HepG2 (cell line): ENCODE measurements around the gene CCNQ. TPM values are rescaled to one million over a fixed set of nuclear protein-coding genes. Genes with fewer than 3 reads are reported as not detected.

Experiments
- ATM ChIP-seq: fragments of 450-650 bp; IDR thresholded peaks from 2 replicates; pipeline ENCODE4 v1.7.1; 2017; ENCODE audit warnings: mild to moderate bottlenecking, borderline replicate concordance
- EEA1 ChIP-seq: sonication (generic); formaldehyde crosslinking; IDR thresholded peaks from 2 replicates; pipeline ENCODE4 v1.5.1; 2020; ENCODE audit warnings: mild to moderate bottlenecking, missing genetic modification reagents, borderline replicate concordance
- EP300 ChIP-seq, 3 experiments: sonication (generic) in 1 of 3; formaldehyde crosslinking in 1 of 3; IDR thresholded peaks; 2 replicates each; pipeline versions ENCODE4 v1.5.1 to v1.6.1; 2011 to 2020; ENCODE audit warnings: low read depth in 2 of 3, low read length in 2 of 3, borderline replicate concordance in 1 of 3, improper control_type of control experiment in 1 of 3, mild to moderate bottlenecking in 1 of 3, missing genetic modification reagents in 1 of 3, moderate library complexity in 1 of 3
- ETV5 ChIP-seq: IDR thresholded peaks from 2 replicates; pipeline ENCODE4 v1.6.1; 2018; ENCODE audit warnings: missing biosample characterization, missing genetic modification reagents, inconsistent platforms, borderline replicate concordance
- GFI1 ChIP-seq: sonication (generic); formaldehyde crosslinking; IDR thresholded peaks from 2 replicates; pipeline ENCODE4 v1.5.0; 2020; ENCODE audit warnings: missing genetic modification reagents, mild to moderate bottlenecking, borderline replicate concordance
- HNF4A ChIP-seq: sonication (generic); formaldehyde crosslinking; IDR thresholded peaks from 2 replicates; pipeline ENCODE4 v1.4.0; 2020; ENCODE audit warnings: missing genetic modification reagents
- KDM5A ChIP-seq: fragments of 200-600 bp; sonication (generic); IDR thresholded peaks from 2 replicates; pipeline ENCODE4 v1.7.0; 2018; ENCODE audit warnings: antibody characterized with exemption, mild to moderate bottlenecking, low read length, borderline replicate concordance
- MTF2 ChIP-seq: sonication (generic); formaldehyde crosslinking; IDR thresholded peaks from 2 replicates; pipeline ENCODE4 v1.5.0; 2020; ENCODE audit warnings: missing genetic modification reagents, borderline replicate concordance
- PHB2 ChIP-seq: fragments of 450-650 bp; IDR thresholded peaks from 2 replicates; pipeline ENCODE4 v1.6.1; 2018; ENCODE audit not compliant: partially characterized antibody
- RFX5 ChIP-seq: IDR thresholded peaks from 2 replicates; pipeline ENCODE4 v1.6.1; 2011; ENCODE audit warnings: low read depth, low read length, improper control_type of control experiment
- SKI ChIP-seq: fragments of 450-650 bp; IDR thresholded peaks from one replicate; pipeline ENCODE4 v1.6.1; 2018; ENCODE audit warnings: mild to moderate bottlenecking; ENCODE audit not compliant: partially characterized antibody
- SRSF9 ChIP-seq: fragments of 200-400 bp; formaldehyde crosslinking; IDR thresholded peaks from 2 replicates; pipeline ENCODE4 v1.6.1; 2018; ENCODE audit warnings: borderline replicate concordance, mild to moderate bottlenecking, low read depth, low read length; ENCODE audit not compliant: insufficient read depth, poor library complexity, severe bottlenecking
- ZC3H13 ChIP-seq: sonication (generic); formaldehyde crosslinking; IDR thresholded peaks from 2 replicates; pipeline ENCODE4 v1.8.1; 2023; ENCODE audit warnings: mild to moderate bottlenecking, missing genetic modification reagents, moderate library complexity
- ZMAT3 ChIP-seq: sonication (generic); formaldehyde crosslinking; conservative IDR thresholded peaks from 2 replicates; pipeline ENCODE4 v1.7.0; 2021; ENCODE audit warnings: missing genetic modification reagents
- ZNF367 ChIP-seq: sonication (generic); formaldehyde crosslinking; IDR thresholded peaks from 2 replicates; pipeline ENCODE4 v1.4.0; 2020; ENCODE audit warnings: missing genetic modification reagents, borderline replicate concordance
- ZNF510 ChIP-seq: sonication (generic); formaldehyde crosslinking; IDR thresholded peaks from 2 replicates; pipeline ENCODE4 v1.4.0; 2020; ENCODE audit warnings: low read depth, mild to moderate bottlenecking, missing genetic modification reagents
- polyA plus RNA-seq, 8 experiments: library from polyadenylated mRNA; depleted of rRNA in 3 of 8; stranded (reverse) in 7 of 8; unstranded in 1 of 8; fragments of >200 nt; fragmentation: Illumina TruSeq in 4 of 8; extraction: Trizol in 4 of 8; gene quantifications; 2 replicates each; pipeline versions ENCODE4 v1.2.1 to v1.2.3, GENCODE V29; 2011 to 2016; ENCODE audit warnings: low read depth in 4 of 8, missing spikeins in 1 of 8, mixed read lengths in 1 of 8; ENCODE audit not compliant: insufficient read depth in 1 of 8
- total RNA-seq, 5 experiments: library from RNA; depleted of rRNA; stranded (reverse); fragments of >200 nt; fragmentation: Illumina TruSeq; extraction: Trizol; gene quantifications; 2 replicates each; pipeline ENCODE4 v1.2.3, GENCODE V29; 2016; ENCODE audit warnings: low read depth in 1 of 5
- TF ChIP-seq, protein P1 (sequence below): sonication (generic); formaldehyde crosslinking; IDR thresholded peaks from 2 replicates; pipeline ENCODE4 v1.8.0; 2022; ENCODE audit warnings: low read depth, missing genetic modification reagents
- TF ChIP-seq, protein P2 (sequence below): sonication (generic); formaldehyde crosslinking; IDR thresholded peaks from 2 replicates; pipeline ENCODE4 v1.8.1; 2022; ENCODE audit warnings: low read depth, mild to moderate bottlenecking, missing genetic modification reagents
- TF ChIP-seq, protein P3 (sequence below): sonication (generic); formaldehyde crosslinking; IDR thresholded peaks from 2 replicates; pipeline ENCODE4 v1.5.0; 2020; ENCODE audit warnings: missing genetic modification reagents
- TF ChIP-seq, protein P4 (sequence below): sonication (generic); formaldehyde crosslinking; IDR thresholded peaks from 2 replicates; pipeline ENCODE4 v1.5.1; 2020; ENCODE audit warnings: mild to moderate bottlenecking, missing genetic modification reagents

Gene CCNQ
- total and polyA plus RNA-seq, 2 of the 13 experiments (the other 11 are each of a cell fraction or from before 2014, with no cell fraction given): 15.0 to 25.5 TPM

DNA sequence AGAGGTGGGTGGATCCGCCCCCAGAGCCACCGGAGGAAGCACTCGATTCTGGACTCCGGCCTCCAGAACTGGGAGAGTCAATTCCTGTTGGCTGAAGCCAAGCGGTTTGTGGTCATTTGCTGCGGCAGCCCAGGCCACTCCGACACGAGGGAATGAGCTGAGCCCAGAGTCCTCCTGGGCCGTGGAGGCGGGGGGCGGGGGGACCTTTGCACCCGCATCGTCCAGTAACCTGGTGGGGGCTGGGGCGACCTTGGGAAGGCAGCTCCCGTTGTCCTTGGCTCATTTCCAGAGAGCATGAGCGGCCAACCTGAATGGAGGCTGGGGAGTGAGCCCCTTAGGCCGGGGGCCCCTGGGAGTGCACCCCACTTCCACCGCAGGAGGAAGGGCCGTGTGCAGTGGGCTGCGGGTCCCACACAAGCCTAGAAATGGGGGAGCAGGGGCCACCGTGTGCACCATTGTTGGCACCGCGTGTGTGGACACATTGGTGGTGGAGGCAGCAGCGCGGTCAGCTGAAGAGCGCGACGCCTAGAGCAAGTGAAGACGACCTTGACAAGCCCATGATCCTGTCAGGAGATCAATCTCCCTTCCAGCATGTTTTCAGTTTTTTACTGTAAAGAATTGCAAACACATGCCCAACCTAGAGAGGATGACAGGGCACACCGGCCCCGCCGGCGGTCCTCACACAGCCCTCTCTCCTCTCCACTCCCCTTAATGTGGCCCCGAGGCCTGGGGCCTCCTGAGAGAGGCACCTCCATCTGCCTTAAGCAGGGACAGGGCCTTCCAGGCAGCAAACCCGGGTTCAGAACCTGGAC, 28.1 kb upstream of the CCNQ start (continued):
- TF ChIP-seq HNF4A (CRISPR knock-in tag) (peak; percentile 90), MTF2 (CRISPR knock-in tag) (no peak), EEA1 (no peak), SRSF9 (no peak), ZMAT3 (CRISPR knock-in tag) (no peak), ZNF367 (no peak), PHB2 (no peak), RFX5 (no peak), KDM5A (no peak), ZC3H13 (CRISPR knock-in tag) (no peak; the same call in 1 of the 2 replicates), ETV5 (CRISPR knock-in tag) (peak; percentile 28; the same call in 1 of the 2 replicates), SKI (no peak), ATM (no peak), GFI1 (CRISPR knock-in tag) (no peak), ZNF510 (no peak), EP300 (IDR thresholded peaks at IDR 0.05; ENCODE audit: low read depth in 2 of 2, low read length in 2 of 2) (no peak; a peak in 2 of 4 replicates), EP300 (CRISPR knock-in tag; IDR thresholded peaks at IDR 0.05; ENCODE audit: borderline replicate concordance) (peak; percentile 60; the same call in 1 of the 2 replicates)
- TF ChIP-seq, protein P1, sequence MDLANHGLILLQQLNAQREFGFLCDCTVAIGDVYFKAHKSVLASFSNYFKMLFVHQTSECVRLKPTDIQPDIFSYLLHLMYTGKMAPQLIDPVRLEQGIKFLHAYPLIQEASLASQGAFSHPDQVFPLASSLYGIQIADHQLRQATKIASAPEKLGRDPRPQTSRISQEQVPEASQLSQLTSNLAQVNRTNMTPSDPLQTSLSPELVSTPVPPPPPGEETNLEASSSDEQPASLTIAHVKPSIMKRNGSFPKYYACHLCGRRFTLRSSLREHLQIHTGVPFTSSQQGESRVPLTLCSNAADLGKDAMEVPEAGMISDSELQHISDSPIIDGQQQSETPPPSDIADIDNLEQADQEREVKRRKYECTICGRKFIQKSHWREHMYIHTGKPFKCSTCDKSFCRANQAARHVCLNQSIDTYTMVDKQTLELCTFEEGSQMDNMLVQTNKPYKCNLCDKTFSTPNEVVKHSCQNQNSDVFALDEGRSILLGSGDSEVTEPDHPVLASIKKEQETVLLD: no peak
- TF ChIP-seq, protein P2, sequence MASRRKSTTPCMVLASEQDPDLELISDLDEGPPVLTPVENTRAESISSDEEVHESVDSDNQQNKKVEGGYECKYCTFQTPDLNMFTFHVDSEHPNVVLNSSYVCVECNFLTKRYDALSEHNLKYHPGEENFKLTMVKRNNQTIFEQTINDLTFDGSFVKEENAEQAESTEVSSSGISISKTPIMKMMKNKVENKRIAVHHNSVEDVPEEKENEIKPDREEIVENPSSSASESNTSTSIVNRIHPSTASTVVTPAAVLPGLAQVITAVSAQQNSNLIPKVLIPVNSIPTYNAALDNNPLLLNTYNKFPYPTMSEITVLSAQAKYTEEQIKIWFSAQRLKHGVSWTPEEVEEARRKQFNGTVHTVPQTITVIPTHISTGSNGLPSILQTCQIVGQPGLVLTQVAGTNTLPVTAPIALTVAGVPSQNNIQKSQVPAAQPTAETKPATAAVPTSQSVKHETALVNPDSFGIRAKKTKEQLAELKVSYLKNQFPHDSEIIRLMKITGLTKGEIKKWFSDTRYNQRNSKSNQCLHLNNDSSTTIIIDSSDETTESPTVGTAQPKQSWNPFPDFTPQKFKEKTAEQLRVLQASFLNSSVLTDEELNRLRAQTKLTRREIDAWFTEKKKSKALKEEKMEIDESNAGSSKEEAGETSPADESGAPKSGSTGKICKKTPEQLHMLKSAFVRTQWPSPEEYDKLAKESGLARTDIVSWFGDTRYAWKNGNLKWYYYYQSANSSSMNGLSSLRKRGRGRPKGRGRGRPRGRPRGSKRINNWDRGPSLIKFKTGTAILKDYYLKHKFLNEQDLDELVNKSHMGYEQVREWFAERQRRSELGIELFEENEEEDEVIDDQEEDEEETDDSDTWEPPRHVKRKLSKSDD (CRISPR knock-in tag): no peak
- TF ChIP-seq, protein P3, sequence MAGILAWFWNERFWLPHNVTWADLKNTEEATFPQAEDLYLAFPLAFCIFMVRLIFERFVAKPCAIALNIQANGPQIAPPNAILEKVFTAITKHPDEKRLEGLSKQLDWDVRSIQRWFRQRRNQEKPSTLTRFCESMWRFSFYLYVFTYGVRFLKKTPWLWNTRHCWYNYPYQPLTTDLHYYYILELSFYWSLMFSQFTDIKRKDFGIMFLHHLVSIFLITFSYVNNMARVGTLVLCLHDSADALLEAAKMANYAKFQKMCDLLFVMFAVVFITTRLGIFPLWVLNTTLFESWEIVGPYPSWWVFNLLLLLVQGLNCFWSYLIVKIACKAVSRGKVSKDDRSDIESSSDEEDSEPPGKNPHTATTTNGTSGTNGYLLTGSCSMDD (CRISPR knock-in tag): no peak
- TF ChIP-seq, protein P4, sequence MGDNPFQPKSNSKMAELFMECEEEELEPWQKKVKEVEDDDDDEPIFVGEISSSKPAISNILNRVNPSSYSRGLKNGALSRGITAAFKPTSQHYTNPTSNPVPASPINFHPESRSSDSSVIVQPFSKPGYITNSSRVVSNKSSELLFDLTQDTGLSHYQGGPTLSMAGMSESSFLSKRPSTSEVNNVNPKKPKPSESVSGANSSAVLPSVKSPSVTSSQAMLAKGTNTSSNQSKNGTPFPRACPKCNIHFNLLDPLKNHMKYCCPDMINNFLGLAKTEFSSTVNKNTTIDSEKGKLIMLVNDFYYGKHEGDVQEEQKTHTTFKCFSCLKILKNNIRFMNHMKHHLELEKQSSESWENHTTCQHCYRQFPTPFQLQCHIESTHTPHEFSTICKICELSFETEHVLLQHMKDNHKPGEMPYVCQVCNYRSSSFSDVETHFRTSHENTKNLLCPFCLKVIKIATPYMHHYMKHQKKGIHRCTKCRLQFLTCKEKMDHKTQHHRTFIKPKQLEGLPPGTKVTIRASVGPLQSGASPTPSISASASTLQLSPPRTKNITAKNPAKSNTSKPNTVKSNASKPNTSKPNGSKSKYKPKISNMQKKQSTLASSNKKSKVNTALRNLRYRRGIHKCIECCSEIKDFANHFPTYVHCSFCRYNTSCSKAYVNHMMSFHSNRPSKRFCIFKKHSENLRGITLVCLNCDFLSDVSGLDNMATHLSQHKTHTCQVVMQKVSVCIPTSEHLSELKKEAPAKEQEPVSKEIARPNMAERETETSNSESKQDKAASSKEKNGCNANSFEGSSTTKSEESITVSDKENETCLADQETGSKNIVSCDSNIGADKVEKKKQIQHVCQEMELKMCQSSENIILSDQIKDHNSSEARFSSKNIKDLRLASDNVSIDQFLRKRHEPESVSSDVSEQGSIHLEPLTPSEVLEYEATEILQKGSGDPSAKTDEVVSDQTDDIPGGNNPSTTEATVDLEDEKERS (CRISPR knock-in tag): 0 out of 2 replicates have a peak, but pooled peaks have one; percentile 7
